GM23338 (cell line): ENCODE measurements around the gene KIF22. TPM values are rescaled to one million over a fixed set of nuclear protein-coding genes. Genes with fewer than 3 reads are reported as not detected.

Experiments
- ATAC-seq: fragments of 200-7000 bp; cut with Tn5 transposase; 3 replicates; pipeline ENCODE4 v1.9.1; 2020
- DNase-seq: peaks from one replicate; pipeline ENCODE4 v3.0.0-alpha.2; 2015; ENCODE audit warnings: low spot score
- H2AFZ ChIP-seq: fragments of 200-600 bp; sonication (generic); 2 replicates; pipeline ENCODE4 v1.8.0; 2016; ENCODE audit warnings: antibody characterized with exemption, mild to moderate bottlenecking, moderate library complexity
- H3F3A ChIP-seq: fragments of 200-600 bp; sonication (generic); replicated peaks from 2 replicates; pipeline ENCODE4 v1.8.0; 2017; ENCODE audit warnings: antibody characterized with exemption, mixed run types, low read depth
- H3K27ac ChIP-seq: fragments of 200-600 bp; sonication (generic); 2 replicates; pipeline ENCODE4 v1.6.1; 2016; ENCODE audit warnings: low read depth
- H3K27me3 ChIP-seq: fragments of 200-600 bp; sonication (generic); 2 replicates; pipeline ENCODE4 v1.8.0; 2016; ENCODE audit warnings: mild to moderate bottlenecking, mixed run types, moderate library complexity; ENCODE audit not compliant: insufficient read depth
- H3K36me3 ChIP-seq: fragments of 200-600 bp; sonication (generic); 2 replicates; pipeline ENCODE4 v1.8.0; 2016; ENCODE audit warnings: mild to moderate bottlenecking; ENCODE audit not compliant: insufficient read depth
- H3K4me1 ChIP-seq: fragments of 200-600 bp; sonication (generic); 2 replicates; pipeline ENCODE4 v1.8.0; 2016; ENCODE audit warnings: mild to moderate bottlenecking, moderate library complexity; ENCODE audit not compliant: insufficient read depth
- H3K4me2 ChIP-seq: fragments of 200-600 bp; sonication (generic); 2 replicates; pipeline ENCODE4 v1.7.1; 2017; ENCODE audit warnings: mixed run types
- H3K4me3 ChIP-seq: fragments of 200-600 bp; sonication (generic); 2 replicates; pipeline ENCODE4 v1.6.1; 2016; ENCODE audit warnings: mixed run types
- H3K79me2 ChIP-seq: fragments of 200-600 bp; sonication (generic); replicated peaks from 2 replicates; pipeline ENCODE4 v1.8.0; 2017; ENCODE audit warnings: mild to moderate bottlenecking; ENCODE audit not compliant: insufficient read depth
- H3K9me2 ChIP-seq: fragments of 200-600 bp; sonication (generic); 2 replicates; pipeline ENCODE4 v1.8.0; 2017; ENCODE audit not compliant: insufficient read depth
- H4K20me1 ChIP-seq: fragments of 200-600 bp; sonication (generic); replicated peaks from 2 replicates; pipeline ENCODE4 v1.8.0; 2017; ENCODE audit warnings: mild to moderate bottlenecking; ENCODE audit not compliant: insufficient read depth
- H3K27ac Mint-ChIP-seq: 2 replicates; pipeline ENCODE4 v1.8.0; 2020; ENCODE audit warnings: inconsistent platforms, mild to moderate bottlenecking, moderate library complexity, mixed read lengths
- H3K27me3 Mint-ChIP-seq: 3 replicates; pipeline ENCODE4 v1.8.0; 2022; ENCODE audit warnings: low read depth, mild to moderate bottlenecking, moderate library complexity, mixed read lengths, inconsistent platforms; ENCODE audit not compliant: insufficient read depth, poor library complexity
- H3K36me3 Mint-ChIP-seq: 3 replicates; pipeline ENCODE4 v1.8.0; 2021; ENCODE audit warnings: low read depth, mild to moderate bottlenecking, inconsistent platforms, moderate library complexity, mixed read lengths
- H3K4me1 Mint-ChIP-seq: 3 replicates; pipeline ENCODE4 v1.8.0; 2020; ENCODE audit warnings: mild to moderate bottlenecking, inconsistent platforms, mixed read lengths
- H3K4me3 Mint-ChIP-seq: 3 replicates; pipeline ENCODE4 v1.8.0; 2021; ENCODE audit warnings: moderate library complexity, mild to moderate bottlenecking, inconsistent platforms, mixed read lengths
- H3K9me3 Mint-ChIP-seq: 3 replicates; pipeline ENCODE4 v1.8.0; 2020; ENCODE audit warnings: moderate library complexity, mild to moderate bottlenecking, inconsistent platforms, mixed read lengths
- CREB1 ChIP-seq: fragments of 250-450 bp; sonication (Bioruptor Pico); IDR thresholded peaks from 2 replicates; pipeline ENCODE4 v1.5.0; 2020; ENCODE audit warnings: low read depth, mild to moderate bottlenecking, moderate library complexity
- CTCF ChIP-seq, 2 experiments: fragments of 200-600 bp in 1 of 2; sonication (generic) in 1 of 2; conservative IDR thresholded peaks; 2 replicates each; pipeline versions ENCODE4 v1.5.1 to v1.6.1; 2016 to 2017; ENCODE audit warnings: antibody characterized with exemption in 2 of 2, low read depth in 2 of 2, mild to moderate bottlenecking in 2 of 2, moderate library complexity in 1 of 2
- ETS1 ChIP-seq: IDR thresholded peaks from 2 replicates; pipeline ENCODE4 v1.6.1; 2016; ENCODE audit warnings: antibody characterized with exemption
- NANOG ChIP-seq: IDR thresholded peaks from 2 replicates; pipeline ENCODE4 v1.6.1; 2016; ENCODE audit warnings: antibody characterized with exemption, borderline replicate concordance
- POLR2AphosphoS5 ChIP-seq: IDR thresholded peaks from 2 replicates; pipeline ENCODE4 v1.6.1; 2016; ENCODE audit warnings: antibody characterized with exemption, low read depth
- REST ChIP-seq: IDR thresholded peaks from one replicate; pipeline ENCODE4 v1.6.1; 2018; ENCODE audit warnings: antibody characterized with exemption; ENCODE audit not compliant: unreplicated experiment
- ZNF462 ChIP-seq: fragments of 250-450 bp; sonication (Bioruptor Pico); IDR thresholded peaks from 2 replicates; pipeline ENCODE4 v1.5.0; 2020; ENCODE audit warnings: mild to moderate bottlenecking, moderate library complexity
- polyA plus RNA-seq: library from polyadenylated mRNA; unstranded; fragments of >200 nt; fragmentation: Nextera tagmentation; extraction: Ambion mirVana; gene quantifications from 2 replicates; pipeline ENCODE4 v1.2.1, GENCODE V29; 2016
- total RNA-seq: library from RNA; depleted of rRNA; stranded (reverse); fragments of >200 nt; shearing (Covaris generic); gene quantifications from 2 replicates; pipeline ENCODE4 v1.2.3, GENCODE V29; 2014

Gene KIF22
- total and polyA plus RNA-seq, 2 experiments from 2014 or later, result 110 to 192 TPM

- TF ChIP-seq ETS1 (peak; percentile 58; the same call in 1 of the 2 replicates), NANOG (peak; percentile 19; the same call in 1 of the 2 replicates), REST (no peak)
Measured at GRCh38 chr16:29805232-29806098, 14.9 kb downstream of the KIF22 start (continued).

GRCh38 chr16:29806099-29806579 is 15.6 kb downstream of the KIF22 start, which contains the start of gene MAZ:
TSS of gene MAZ (plus strand) at chr16:29806529. CDS start at chr16:29806702, 173 bp downstream.
- Histone ChIP-seq H3K27ac (peak within 1 kb of the TSS; percentile 99), H3K4me3 (peak within 1 kb of the TSS; percentile 91), H4K20me1 (peaks cover 19% of the 10 kb centered on the region; the same call in 1 of the 2 replicates), H3K9me2 (no peaks in the 10 kb centered on the region), H3K4me2 (peak within 1 kb of the TSS; percentile 97), H2AFZ (no peak within 1 kb of the TSS), H3K4me1 (peaks cover 52% of the 10 kb centered on the region), H3K79me2 (peaks cover 21% of the 10 kb centered on the region), H3F3A (peaks cover 52% of the 10 kb centered on the region), H3K27me3 (no peaks in the 10 kb centered on the region), H3K36me3 (peaks cover 17% of the 10 kb centered on the region; the same call in 1 of the 2 replicates)
- H3K36me3 Mint-ChIP-seq, result peaks cover 65% of the 10 kb centered on the region
- H3K27ac Mint-ChIP-seq, result peak within 1 kb of the TSS; percentile 99
- H3K4me3 Mint-ChIP-seq, result peak within 1 kb of the TSS; percentile 91
- peak; percentile 0; the same call in 1 of the 3 replicates for ATAC-seq
- peaks cover 3% of the 10 kb centered on the region for H3K9me3 Mint-ChIP-seq
- TF ChIP-seq CTCF (conservative IDR thresholded peaks at IDR 0.05; ENCODE audit: low read depth in 2 of 2) (no peak), POLR2AphosphoS5 (no peak), CREB1 (CRISPR knock-in tag) (no peak), ZNF462 (CRISPR knock-in tag) (no peak)
- peaks cover 38% of the 10 kb centered on the region for H3K27me3 Mint-ChIP-seq
- DNase-seq, result no peak
- peaks cover 57% of the 10 kb centered on the region for H3K4me1 Mint-ChIP-seq
